ENCODE results near the gene CEP170.
"Not testable (repeated sequence)": the region's sequence is repeated elsewhere in the genome, so short reads cannot be mapped to it uniquely, and the experiment has no call there.

CEP170 gene

GRCh38 chr1:243250102-243250501 lies 5.0 kb downstream of the CEP170 start:
- in situ Hi-C loops (cut with HindIII; ENCODE audit: low pct_ligation_motif_present, low pct_unique_long_range_greater_than_20kb, low sequenced_read_pairs): no loop called here

DNA sequence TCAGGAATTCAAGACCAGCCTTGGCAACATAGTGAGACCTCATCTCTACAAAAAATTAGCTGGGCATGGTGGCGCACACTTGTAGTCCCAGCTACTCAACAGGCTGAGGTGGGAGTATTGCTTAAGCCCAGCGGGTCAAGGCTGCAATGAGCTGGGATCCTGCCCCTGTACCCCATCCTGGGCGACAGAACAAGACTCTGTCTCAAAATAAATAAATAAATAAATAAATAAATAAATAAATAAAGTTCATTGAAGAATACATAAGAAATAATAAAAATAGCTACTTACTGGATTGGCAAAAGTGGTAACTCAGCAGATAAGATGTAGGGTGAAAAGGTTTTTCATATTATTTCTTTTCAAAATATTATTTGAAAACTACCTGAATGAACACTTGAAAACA lies 5.9 kb downstream of the CEP170 start:
- no peak for DNase-seq
- in situ Hi-C loops (cut with HindIII; ENCODE audit: low pct_ligation_motif_present, low pct_unique_long_range_greater_than_20kb, low sequenced_read_pairs): no loop called here

More at GRCh38 chr1:243250102-243250501, 5.0 kb downstream of the CEP170 start:
- DNase-seq: no peak

DNA sequence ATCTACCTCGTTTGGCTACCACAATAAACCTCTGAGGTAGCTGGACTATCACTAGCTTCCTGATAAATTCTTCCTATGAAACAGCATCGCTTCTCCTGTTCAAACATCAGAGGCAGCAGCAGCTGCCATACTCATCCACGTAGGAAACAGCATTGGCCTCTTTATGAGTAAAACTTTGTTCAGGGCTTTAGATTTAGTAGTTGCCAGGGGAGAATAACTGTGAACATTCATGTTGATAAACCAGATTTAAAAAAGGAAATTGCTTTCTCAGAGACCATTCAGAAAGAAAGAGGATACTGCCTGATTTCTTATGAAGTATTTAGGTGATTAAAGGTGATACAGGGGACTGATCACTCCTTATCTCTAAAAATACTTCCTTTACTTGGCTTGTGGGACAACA lies 7.2 kb downstream of the CEP170 start:
- no peak for DNase-seq
- in situ Hi-C loops (cut with HindIII; ENCODE audit: low pct_ligation_motif_present, low pct_unique_long_range_greater_than_20kb, low sequenced_read_pairs): no loop called here

DNA sequence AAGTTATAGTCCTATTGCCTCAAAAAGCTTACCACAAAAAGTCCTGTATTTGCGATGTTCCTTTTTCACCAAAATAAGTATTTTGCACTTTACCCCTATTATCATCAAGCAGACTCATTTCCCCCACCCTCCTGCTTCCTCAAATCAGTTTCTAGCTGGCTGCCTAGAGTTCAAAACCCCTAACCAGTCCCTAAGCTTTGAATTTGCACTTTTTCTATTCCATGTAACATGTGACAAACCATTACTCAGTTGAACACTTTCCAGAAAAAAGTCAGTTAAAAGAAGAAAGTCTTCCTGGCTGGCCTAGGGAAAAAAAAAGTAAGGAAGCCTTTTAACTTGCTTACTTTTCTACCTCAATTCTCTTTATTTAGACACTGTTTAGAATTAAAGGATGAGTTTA lies 8.2 kb downstream of the CEP170 start:
- in situ Hi-C loops (cut with HindIII; ENCODE audit: low pct_ligation_motif_present, low pct_unique_long_range_greater_than_20kb, low sequenced_read_pairs): no loop called here

GRCh38 chr1:243244432-243244841 lies 10.6 kb downstream of the CEP170 start:
- no peak for DNase-seq
- in situ Hi-C loops (cut with HindIII; ENCODE audit: low pct_ligation_motif_present, low pct_unique_long_range_greater_than_20kb, low sequenced_read_pairs): no loop called here

More for the DNA sequence above, 8.2 kb downstream of the CEP170 start:
- DNase-seq: no peak

- in situ Hi-C loops (cut with HindIII; ENCODE audit: low pct_ligation_motif_present, low pct_unique_long_range_greater_than_20kb, low sequenced_read_pairs): no loop called here
- no peak for DNase-seq
Observed at GRCh38 chr1:243236604-243237252, 18.4 kb downstream of the CEP170 start.

DNA sequence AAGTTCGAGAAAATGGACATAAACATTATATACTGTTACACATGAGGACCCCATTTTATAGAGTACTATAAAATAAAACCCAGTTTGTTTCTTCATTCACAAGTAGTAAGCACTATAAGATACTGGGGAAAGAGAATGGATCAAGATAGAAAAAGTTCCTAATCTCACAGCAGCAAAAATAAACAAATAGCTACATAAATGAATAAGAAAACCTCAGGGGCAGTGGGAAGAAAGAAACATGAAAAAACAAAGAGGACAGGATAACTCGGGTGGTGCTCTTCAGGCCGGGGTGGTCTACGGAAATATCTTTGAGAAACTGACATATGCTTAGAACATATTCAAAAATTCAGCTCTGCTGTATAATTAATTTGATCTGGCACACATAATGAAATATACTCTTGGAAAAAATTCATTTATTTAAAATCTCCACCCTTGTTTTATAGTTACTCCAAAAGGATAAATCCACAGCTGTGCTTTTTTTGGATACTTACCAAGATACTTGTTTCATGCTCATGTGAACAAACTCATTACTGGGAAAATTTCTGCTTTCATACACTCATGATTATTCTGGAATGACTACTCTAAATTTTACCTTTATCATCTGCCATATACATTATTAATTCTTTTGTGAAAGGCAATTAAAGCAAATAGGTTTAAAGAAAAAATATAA lies 20.0 kb downstream of the CEP170 start:
- no peak for DNase-seq
- in situ Hi-C loops (cut with HindIII; ENCODE audit: low pct_ligation_motif_present, low pct_unique_long_range_greater_than_20kb, low sequenced_read_pairs): no loop called here

DNA sequence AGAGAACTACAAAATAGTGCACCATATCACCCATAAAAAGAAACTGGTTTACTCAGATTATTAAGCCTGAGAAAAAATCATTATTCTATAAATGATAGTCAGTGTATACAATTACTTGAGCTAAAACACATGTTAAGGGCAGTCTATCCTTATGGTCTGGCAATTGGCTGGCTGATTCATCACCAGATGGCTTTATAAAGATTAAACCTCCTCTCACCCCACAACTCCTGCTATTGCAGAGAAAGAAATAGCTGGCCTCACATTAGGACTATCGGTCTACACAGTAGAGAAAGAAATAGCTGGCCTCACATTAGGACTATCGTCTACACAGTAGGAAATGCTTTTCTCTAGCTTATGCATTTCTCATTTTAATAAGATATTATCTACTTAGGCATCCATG lies 21.2 kb downstream of the CEP170 start:
- DNase-seq: no peak

DNA sequence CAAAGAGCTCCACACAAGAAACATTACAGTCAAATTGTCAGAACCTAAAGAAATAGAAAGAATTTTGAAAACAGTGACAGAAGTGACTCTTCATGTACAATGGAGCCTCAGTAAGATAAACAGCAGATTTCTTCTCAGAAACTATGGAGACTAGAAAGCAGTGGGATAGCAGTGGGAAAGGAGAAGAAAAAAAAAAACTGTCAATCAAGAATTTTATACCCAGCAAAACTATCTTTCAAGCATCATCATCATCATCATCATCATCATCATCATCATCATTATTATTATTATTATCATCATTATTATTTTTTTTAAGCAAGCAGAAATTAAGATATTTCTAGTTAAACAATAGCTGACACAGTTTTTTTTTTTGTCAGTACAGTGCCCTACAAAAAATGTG lies 24.2 kb downstream of the CEP170 start:
- in situ Hi-C loops (cut with HindIII; ENCODE audit: low pct_ligation_motif_present, low pct_unique_long_range_greater_than_20kb, low sequenced_read_pairs): no loop called here
- DNase-seq: peak; percentile 65

More for the DNA sequence above, 21.2 kb downstream of the CEP170 start:
- in situ Hi-C loops (cut with HindIII; ENCODE audit: low pct_ligation_motif_present, low pct_unique_long_range_greater_than_20kb, low sequenced_read_pairs): no loop called here

GRCh38 chr1:243229526-243229925 lies 25.6 kb downstream of the CEP170 start:
- in situ Hi-C loops (cut with HindIII; ENCODE audit: low pct_ligation_motif_present, low pct_unique_long_range_greater_than_20kb, low sequenced_read_pairs): no loop called here
- DNase-seq: no peak

- in situ Hi-C loops (cut with HindIII; ENCODE audit: low pct_ligation_motif_present, low pct_unique_long_range_greater_than_20kb, low sequenced_read_pairs): no loop called here
- no peak for DNase-seq
Observed at GRCh38 chr1:243227622-243228021, 27.5 kb downstream of the CEP170 start.

GRCh38 chr1:243218059-243218458 lies 37.0 kb downstream of the CEP170 start:
- in situ Hi-C loops (cut with HindIII; ENCODE audit: low pct_ligation_motif_present, low pct_unique_long_range_greater_than_20kb, low sequenced_read_pairs): no loop called here
- no peak for DNase-seq

DNA sequence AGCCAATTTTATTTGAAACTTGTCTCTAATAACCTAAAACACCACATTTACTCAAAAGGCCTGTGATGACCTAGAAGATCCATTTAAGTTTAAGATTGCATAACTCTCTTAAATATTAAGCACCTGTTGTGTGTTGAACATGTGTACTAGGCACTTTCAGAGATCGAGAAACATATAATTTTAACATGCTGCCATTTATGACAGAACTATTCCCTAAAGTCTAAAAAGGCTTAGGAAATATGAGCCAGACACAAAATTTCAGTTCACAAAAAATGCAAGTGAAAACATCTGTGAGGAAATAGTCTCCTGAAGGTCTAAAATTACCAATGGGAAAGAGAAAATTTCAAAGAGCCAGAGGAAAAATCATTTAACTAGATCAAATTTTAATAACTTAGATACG lies 37.7 kb downstream of the CEP170 start:
- DNase-seq: no peak
- in situ Hi-C loops (cut with HindIII; ENCODE audit: low pct_ligation_motif_present, low pct_unique_long_range_greater_than_20kb, low sequenced_read_pairs): no loop called here

GRCh38 chr1:243216741-243217140 lies 38.3 kb downstream of the CEP170 start:
- DNase-seq: no peak
- in situ Hi-C loops (cut with HindIII; ENCODE audit: low pct_ligation_motif_present, low pct_unique_long_range_greater_than_20kb, low sequenced_read_pairs): no loop called here

- in situ Hi-C loops (cut with HindIII; ENCODE audit: low pct_ligation_motif_present, low pct_unique_long_range_greater_than_20kb, low sequenced_read_pairs): not testable (repeated sequence)
Observed at GRCh38 chr1:243215276-243215875, 39.7 kb downstream of the CEP170 start.

DNA sequence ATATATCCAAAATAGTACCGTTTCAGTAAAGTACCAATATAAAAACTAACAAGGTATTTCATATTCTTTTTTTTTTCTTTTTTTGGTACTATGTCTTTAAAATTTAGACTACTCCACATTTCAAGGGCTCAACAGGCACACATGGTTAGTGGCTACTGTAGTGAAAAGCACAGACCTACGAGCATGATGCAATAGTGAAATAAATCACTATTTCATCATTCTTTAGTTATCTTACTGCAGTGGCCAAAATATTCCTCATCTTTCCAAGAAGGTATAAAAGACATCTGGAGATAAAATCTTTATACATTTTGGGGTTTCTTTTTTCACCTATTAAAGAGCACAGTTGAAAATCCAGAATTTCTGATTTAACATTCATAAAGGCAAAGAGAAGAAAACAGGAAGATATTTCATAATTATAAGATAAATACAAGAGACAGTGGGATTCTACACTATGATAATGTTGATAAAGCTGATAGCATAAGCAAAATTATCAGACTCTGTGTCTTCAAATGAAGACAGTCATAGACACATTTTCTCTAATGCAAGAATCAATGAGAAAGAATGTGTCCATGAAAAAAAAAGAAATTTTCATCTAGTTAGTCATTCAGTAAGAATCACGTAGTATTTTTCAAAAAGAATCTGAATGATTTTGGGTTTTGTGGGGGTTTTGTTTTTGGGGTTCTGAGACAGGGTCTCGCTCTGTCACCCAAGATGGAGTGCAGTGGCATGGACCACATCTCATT lies 41.9 kb downstream of the CEP170 start:
- DNase-seq: peak; percentile 18
- in situ Hi-C loops (cut with HindIII; ENCODE audit: low pct_ligation_motif_present, low pct_unique_long_range_greater_than_20kb, low sequenced_read_pairs): no loop called here

More at GRCh38 chr1:243215276-243215875, 39.7 kb downstream of the CEP170 start:
- not testable (repeated sequence) for DNase-seq

DNA sequence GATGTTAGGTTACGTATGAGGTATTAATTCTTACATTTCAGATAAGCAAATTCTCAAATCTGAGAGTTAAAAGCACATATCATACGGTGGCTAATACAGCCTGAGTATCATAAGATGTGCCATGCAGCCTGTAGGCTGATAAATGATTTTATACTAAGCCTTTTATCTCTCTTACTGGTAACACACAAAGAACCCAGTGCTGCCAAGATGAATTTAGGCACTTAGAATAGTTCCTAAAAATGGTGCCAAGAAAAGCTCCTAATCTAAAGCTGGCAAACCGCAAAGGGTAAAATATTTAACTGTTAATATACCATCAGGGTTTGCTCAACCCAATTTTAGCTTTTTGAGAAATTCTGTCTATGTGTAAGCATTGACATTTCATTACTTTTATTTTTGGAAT lies 43.1 kb downstream of the CEP170 start:
- DNase-seq; in situ Hi-C loops (cut with HindIII; ENCODE audit: low pct_ligation_motif_present, low pct_unique_long_range_greater_than_20kb, low sequenced_read_pairs): not testable (repeated sequence)

- peak; percentile 84 for DNase-seq
- in situ Hi-C loops (cut with HindIII; ENCODE audit: low pct_ligation_motif_present, low pct_unique_long_range_greater_than_20kb, low sequenced_read_pairs): not testable (repeated sequence)
Observed at GRCh38 chr1:243205026-243205501, 50.0 kb downstream of the CEP170 start.

DNA sequence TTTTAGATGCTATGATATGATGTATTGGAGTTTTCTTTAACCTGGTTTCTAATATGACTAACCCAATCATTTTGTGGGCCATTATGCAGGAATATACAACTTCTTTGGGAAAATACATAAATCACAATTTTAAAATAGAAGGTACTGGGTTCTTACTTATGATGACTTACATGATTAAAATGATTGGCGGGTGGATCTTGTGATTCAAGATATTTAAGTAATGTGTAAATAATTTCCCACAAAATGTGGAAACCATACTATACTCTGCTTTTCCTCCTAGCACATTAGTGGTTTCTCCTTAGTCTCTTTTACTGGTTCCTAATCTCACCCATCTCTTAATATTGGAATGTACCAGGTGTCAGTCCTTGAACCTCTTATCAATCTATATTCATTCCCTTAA lies 50.7 kb downstream of the CEP170 start:
- DNase-seq; in situ Hi-C loops (cut with HindIII; ENCODE audit: low pct_ligation_motif_present, low pct_unique_long_range_greater_than_20kb, low sequenced_read_pairs): not testable (repeated sequence)
